Measurements from ENCODE around the gene ANKHD1.
"Not testable (repeated sequence)": the region's sequence is repeated elsewhere in the genome, so short reads cannot be mapped to it uniquely, and the experiment has no call there.

ANKHD1 gene

DNA sequence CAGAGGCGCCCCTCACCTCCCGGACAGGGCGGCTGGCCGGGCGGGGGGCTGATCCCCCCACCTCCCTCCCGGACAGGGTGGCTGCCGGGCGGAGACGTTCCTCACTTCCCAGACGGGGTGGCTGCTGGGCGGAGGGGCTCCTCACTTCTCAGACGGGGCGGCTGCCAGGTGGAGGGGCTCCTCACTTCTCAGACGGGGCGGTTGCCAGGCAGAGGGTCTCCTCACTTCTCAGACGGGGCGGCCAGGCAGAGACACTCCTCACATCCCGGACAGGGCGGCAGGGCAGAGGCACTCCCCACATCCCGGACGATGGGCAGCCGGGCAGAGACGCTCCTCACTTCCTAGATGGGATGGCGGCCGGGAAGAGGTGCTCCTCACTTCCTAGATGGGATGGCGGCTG, 26.1 kb downstream of the ANKHD1 start:
- not testable (repeated sequence) for DNase-seq (ENCODE audit: low read depth)

DNA sequence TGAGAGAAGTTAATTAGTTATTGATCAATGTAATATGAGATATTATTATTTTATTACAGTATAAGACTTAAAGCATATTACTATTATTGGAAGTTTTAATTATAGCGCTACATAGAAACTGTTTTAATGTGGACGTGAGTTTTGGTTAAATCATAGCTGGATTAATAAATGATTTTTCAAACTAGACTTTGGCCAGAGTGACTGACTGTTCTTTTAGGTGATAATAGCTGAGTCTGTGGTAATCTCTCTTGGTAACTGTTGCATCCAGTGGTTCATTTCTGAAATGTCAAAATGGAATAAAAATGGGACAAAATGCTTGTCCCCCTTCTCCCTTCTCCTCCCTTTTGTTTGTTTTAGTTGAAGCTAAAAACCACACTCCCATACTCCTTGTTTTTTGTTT, 28.1 kb downstream of the ANKHD1 start:
- no peak for DNase-seq (ENCODE audit: low read depth)

DNA sequence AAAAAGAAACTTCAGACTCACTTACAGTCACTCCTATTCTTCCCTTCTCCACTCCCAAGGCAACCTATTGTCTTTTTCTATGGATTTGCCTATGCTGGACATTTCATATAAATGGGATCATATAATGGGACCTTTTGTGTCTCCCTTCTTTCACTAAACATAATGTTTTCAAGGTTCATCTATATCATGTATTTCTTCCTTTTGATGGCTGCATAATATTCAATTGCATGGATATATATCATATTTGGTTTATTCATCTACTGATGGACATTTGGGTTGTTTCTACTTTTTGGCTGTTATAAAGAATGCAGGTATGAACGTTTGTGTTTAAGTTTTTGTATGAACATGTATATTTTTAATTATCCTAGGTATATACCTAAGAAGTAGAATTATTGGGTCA, 30.6 kb downstream of the ANKHD1 start:
- no peak for DNase-seq (ENCODE audit: low read depth)

DNA sequence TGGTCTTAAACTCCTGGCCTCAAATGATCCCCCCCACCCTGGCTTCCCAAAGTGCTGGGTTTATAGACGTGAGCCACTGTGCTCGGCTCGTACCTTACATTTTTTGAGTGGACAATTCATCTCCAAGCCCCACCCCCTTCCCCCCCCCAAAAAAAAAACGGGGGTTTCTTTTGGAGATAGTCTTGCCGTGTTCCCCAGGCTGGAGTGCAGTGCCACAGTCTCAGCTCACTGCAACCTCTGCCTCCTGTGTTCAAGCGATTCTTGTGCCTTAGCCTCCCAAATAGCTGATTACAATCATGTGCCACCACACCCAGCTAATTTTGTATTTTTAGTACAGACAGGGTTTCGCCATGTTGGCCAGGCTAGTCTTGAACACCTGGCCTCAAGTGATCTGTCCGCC, 31.3 kb downstream of the ANKHD1 start:
- DNase-seq (ENCODE audit: low read depth), result no peak

DNA sequence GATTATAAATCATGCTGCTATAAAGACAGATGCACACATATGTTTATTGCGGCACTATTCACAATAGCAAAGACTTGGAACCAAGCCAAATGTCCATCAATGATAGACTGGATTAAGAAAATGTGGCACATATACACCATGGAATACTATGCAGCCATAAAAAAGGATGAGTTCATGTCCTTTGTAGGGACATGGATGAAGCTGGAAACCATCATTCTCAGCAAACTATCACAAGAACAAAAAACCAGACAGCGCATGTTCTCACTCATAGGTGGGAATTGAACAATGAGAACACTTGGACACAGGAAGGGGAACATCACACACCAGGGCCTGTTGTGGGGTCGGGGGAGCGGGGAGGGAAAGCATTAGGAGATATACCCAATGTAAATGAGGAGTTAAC, 55.7 kb downstream of the ANKHD1 start:
- DNase-seq (ENCODE audit: low read depth), result not testable (repeated sequence)

DNA sequence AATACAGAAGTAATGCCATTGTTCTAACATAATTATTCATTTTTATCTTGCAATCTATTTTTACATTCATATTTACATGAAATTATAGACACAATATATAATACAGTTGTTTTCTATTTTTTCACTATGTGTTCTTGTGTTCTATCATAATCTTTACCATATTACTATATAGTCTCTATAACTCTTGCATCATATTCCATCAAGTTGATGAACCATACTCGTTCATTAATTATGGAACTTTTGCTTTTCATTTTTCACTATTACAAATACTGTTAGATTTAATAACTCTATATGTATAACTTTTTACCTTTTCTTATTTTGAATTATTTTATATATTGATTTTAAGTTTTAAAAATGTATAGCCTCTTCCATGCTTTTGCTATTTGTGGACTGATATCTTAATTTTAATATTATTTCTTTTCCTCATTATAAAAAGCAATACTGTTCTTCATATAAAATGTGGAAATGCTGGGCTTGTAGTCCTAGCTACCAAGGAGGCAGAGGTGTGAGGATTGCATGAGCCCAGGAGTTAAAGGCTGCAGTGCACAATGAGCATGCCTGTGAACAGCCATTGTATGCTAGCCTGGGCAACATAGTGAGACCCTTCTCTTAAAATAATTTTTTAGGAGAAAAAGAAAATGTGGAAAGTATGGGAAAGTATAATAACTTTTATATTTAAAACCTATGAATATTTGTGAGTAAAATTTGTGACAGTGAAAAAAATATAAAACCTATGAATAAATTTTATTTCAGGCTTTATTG, 65.5 kb downstream of the ANKHD1 start:
- no peak for DNase-seq (ENCODE audit: low read depth)

DNA sequence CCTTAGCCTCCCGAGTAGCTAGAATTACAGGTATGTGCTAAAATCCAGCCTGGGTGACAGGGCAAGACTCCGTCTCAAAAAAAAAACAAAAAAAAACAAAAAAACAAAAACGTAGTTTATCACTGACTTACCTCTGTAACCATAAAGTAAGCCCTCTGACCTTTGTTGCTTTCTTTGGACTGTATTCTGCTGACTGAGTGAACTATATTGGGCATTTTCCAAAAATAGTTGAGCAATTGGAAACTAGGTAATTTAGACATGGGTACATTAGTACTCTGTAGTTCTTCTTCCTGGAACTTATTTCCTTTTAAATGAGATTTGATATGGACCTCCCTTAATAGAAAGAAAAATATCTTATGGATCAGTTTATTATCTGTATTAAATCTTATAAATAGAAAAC, 66.6 kb downstream of the ANKHD1 start:
- no peak for DNase-seq (ENCODE audit: low read depth)

DNA sequence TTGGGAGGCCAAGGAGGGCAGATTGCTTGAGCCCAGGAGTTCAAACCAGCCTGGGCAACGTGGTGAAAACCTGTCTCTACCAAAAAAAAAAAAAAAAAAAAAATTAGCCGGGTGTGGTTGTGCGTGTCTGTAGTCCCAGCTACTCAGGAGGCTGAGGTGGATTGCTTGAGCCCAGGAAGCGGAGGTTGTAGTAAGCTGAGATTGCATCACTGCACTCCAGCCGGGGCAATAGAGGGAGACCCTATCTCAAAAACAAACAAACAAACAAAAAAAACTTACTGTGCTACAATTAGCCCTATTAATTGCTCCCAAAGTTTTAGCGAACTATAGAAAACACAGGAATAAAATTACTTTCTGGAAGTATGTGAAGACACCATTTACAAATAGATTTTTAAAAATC, 67.6 kb downstream of the ANKHD1 start:
- DNase-seq (ENCODE audit: low read depth), result no peak

DNA sequence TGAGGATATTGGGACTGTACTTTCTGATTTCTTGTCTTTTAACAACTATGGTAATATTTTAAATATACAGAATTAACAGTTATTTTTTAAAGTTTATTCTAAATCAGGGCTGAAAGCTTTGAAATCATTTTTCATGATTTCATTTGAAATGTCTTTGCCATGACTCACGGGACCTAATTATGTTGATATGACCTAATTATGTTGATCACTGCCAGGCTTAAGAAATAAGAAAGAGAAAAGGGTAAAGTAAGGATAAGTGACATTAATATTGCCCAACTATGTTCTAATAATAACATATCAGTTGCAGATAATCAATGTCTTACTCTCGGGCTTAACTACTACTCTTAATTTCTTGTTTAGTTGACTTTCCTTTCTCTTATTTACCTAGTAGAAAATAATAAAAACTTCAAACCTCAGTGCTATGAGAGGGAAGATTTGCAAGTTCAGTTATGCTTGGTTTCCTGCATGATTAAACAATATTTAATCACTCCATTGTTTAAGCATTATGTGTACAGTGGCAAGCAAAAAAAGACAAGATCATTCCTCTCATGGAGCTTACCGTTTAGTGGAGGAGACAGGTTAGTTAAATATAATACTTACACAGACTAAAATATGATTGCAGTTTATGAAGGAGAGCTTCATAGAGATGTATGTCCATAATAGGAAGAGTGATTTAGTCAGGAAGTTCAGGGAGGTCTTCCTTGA, 78.8 kb downstream of the ANKHD1 start:
- DNase-seq (ENCODE audit: low read depth), result peak; percentile 6

DNA sequence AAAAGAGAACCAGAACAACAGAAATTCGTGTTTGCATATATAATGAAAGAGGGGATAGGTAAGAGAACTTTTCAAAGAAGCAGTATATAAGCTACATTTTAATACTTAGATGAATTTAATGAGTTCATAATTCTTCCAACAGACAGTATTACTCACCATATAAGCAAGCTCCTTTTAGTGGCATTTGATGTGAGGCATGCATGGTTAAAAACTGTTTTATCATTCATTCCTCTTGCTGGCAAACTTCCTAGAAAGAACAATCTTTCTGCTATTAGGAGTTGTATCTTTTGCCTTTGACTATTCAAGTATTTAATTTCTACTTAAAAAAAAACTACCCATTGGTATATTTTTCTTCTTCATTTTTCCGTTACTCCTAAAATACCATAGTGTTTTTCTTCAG, 80.1 kb downstream of the ANKHD1 start:
- DNase-seq (ENCODE audit: low read depth), result peak; percentile 51

DNA sequence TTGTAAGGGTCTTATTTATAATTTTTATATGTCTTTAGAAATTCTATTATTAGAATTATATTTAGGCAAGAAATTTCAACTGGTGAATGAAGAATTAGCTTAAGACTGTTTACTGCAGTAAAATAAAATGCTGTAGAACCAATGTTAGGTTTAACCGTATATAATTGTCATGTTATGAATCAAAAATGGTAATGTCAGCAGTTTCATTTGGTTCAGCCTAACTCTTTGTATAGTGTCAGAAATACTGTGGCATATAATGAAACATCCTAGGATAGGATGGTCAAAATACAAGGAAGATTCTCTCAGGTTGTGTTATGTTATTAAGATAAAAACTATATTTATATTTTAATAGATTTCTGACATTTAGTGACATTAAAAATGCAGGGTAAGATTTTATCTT, 81.4 kb downstream of the ANKHD1 start:
- no peak for DNase-seq (ENCODE audit: low read depth)

DNA sequence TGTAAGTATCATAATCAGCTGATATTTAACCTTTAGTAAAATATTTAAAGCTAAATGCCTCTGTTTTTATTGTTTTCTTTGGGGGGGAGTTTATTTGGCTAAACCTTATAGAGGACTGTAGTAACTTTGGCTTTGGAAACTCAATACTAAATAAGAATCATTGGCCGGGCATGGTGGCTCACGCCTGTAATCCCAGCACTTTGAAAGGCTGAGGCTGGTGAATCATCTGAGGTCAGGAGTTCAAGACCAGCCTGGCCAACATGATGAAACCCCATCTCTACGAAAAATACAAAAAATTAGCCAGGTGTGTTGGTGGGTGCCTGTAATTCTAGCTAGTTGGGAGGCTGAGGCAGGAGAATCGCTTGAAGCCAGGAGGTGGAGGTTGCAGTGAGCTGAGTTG, 86.5 kb downstream of the ANKHD1 start:
- not testable (repeated sequence) for DNase-seq (ENCODE audit: low read depth)

DNA sequence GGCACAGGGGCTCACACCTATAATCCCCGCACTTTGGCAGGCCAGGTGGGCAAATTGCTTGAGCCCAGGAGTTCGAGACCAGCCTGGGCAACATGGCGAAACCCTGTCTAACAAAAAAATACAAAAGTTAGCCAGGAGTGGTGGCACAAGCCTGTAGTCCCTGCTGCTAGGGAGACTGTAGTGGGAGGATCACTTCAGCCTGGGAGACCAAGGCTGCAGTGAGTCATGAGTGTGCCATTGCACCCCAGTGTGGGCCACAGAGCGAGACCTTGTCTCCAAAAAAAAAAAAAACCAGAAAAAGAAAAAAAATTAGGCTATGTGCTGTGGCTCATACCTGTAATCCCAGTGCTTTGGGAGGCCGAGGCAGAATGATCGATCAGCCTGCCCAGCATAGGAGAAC, 87.3 kb downstream of the ANKHD1 start:
- DNase-seq (ENCODE audit: low read depth), result no peak

DNA sequence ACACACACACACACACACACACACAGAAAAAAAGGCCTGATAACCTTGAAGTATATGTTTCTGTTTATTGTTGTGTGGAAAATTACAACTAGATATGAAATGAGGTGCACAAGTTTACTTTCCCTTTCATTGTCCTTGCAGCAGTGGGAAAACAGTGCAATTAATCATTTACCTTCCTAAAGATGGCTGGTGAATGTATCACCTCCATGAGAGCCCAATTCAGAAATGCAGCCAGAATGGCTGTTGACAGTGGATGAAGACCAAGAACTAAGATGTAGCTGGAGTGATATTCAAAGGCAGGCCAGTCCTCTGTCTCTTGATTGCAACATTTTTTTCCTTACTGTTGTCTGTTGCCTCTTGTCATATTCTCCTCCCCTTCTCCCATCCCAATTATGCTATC, 96.3 kb downstream of the ANKHD1 start:
- DNase-seq (ENCODE audit: low read depth), result no peak

DNA sequence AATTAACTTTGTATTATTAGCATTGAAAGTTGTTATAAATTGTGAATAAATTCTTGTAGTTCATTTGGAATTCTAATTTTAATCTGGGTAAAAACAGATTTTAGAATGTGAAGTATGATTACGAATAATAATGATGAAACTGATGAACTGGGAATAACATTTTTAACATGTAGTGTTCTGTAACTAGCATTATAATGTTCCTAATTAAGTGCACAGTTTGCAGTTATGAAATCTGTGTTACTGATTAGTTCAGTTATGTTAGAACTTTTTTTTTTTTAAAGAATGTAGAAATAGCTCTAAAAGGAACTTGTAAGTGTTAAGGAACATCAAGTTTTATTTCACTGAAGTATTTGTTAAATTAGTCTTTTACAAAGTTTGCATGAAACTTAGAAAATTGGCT, 97.0 kb downstream of the ANKHD1 start:
- no peak for DNase-seq (ENCODE audit: low read depth)

DNA sequence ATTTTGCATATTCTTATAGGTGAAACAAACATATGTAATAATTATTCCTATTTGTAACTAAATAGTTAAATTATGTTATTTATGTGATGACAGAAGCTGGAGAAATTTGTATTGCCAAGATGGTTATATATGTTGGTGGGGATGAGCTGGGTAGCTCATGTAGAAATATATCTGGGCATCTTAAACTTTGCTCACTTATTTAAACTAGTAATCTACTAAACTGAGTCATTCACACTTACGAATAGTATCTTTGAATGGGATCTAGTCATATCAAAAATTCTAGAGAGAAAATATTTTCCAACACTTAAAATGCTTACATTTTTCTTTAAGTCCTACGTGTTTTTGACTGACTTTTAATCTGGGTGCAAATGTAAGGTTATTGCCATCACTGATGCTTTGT, 101.2 kb downstream of the ANKHD1 start:
- no peak for DNase-seq (ENCODE audit: low read depth)

DNA sequence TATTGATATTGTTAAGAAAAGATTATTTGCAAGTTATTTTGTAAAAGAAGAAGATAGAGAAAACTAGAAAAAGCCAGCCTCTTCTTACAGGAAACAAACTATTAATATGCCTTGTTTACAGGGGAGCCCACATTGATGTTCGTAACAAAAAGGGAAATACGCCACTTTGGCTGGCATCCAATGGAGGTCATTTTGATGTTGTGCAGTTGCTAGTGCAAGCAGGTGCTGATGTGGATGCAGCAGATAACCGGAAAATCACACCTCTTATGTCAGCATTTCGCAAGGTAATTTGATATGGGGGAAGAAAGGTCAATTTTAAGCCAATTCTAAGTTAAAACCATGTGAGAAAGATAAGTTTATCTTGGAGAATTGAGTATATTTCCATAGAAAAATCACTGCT, 108.3 kb downstream of the ANKHD1 start:
- DNase-seq (ENCODE audit: low read depth), result no peak

DNA sequence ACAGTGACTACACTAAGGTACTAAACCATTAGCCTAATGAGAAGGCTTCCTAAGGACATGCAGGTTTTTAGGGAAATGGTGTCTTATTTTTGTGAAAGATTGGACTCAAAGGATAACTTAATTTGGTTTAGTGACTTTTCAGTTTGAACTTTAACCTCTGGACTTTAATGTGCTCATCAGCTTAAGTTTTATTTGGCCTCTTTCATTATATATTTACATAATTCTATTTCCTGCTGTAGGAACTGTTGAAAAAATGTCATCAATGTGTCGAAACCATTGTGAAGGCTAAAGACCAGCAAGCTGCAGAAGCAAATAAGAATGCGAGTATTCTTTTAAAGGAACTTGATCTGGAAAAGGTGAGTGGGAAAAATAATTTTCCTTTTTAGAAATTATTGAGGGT, 111.5 kb downstream of the ANKHD1 start:
- no peak for DNase-seq (ENCODE audit: low read depth)

DNA sequence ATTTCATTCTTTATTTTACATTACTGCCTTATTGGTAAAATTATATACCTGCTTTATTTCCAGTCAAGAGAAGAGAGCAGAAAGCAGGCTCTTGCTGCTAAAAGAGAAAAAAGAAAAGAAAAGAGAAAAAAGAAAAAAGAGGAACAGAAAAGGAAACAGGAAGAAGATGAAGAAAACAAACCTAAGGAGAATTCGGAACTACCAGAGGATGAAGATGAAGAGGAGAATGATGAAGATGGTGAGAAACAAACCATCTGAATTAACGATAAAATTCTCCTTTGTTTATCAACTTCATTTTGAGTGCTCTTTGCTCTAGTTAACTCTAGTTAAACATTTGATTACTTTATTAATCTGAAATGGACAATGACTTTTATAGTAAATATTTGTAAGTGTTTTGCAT, 122.4 kb downstream of the ANKHD1 start:
- DNase-seq (ENCODE audit: low read depth), result no peak

DNA sequence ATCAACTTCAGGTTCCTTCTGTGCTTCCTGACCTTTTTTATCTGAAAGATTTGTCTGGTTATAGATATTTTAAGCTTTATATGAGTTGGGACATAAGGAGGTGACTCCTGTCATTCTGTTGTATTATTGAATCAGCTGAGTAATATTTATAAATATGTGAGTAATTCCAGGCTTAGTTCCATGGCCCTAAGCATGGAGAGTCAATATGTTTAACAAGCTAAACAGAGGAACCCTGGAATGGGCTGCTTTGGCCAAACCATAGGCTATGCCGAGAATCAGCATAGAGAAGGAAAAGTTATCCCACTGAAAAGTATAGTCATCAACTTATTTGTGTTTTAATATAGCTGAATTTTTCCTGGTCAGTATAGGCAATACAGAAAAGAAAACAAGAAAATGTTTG, 138.6 kb downstream of the ANKHD1 start:
- no peak for DNase-seq (ENCODE audit: low read depth)

DNA sequence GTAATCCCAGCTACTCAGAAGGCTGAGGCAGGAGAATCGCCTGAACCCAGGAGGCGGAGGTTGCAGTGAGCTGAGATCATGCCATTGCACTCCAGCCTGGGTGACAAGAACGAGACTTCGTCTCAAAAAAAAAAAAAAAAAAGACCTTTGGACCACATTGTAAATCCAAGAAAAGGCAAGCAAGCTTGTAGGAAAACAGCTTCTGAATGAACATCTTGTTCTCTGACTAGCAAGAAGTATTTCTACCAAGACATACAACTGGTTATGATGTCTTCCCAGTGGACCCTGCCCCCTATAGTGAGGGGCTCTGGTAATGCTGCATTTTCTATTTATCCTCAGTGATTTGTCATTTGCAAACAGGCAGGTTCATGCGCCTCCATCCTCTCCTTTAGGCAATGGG, 141.3 kb downstream of the ANKHD1 start:
- DNase-seq (ENCODE audit: low read depth), result no peak

DNA sequence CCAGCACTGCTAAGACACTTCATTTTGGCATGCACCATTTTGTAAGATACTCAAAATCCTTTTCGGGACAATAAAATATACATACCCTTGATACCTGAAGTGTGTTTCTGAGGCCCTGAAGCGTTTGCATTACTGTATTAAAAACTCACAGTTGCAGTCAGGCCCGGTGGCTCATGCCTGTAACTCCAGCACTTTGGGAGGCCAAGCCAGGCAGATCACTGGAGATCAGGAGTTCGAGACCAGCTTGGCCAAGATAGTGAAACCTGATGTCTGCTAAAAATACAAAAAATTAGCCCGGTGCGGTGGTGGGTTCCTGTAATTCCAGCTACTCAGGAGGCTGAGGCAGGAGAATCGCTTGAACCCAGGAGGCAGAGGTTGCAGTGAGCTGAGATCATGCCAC, 143.4 kb downstream of the ANKHD1 start:
- DNase-seq (ENCODE audit: low read depth), result no peak

DNA sequence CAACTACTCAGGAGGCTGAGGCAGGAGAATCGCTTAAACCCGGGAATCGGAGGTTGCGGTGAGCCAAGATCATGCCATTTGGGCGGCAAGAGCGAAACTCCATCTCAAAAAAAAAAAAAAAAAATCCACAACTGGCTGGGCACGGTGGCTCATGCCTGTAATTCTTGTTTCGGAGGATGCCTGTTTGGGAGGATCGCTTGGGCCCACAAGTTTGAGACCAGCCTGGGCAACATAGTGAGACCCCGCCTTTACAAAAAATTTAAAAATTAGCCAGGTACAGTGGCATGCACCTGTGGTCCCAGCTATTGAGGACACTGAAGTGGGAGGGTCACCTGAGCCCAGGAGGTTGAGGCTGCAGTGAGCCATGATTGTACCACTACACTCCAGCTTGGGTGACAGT, 144.0 kb downstream of the ANKHD1 start:
- DNase-seq (ENCODE audit: low read depth), result no peak

Data from GM04503 (cell line).